Fibroblast of lung (primary cell): ENCODE results near the gene PEBP1. TPM values are rescaled to one million over a fixed set of nuclear protein-coding genes. Genes with fewer than 3 reads are reported as not detected.
A peak's percentile ranks its signal among the peaks of the same experiment; 100 is the strongest.

Experiments
- DNase-seq, 2 donors: peaks; one replicate each; pipeline versions ENCODE4 v3.0.0 to v3.0.0-alpha.2; 2010; ENCODE audit warnings: low read depth in 2 of 2
- H2AFZ ChIP-seq: 2 replicates; pipeline ENCODE4 v1.5.1; 2012; ENCODE audit warnings: low read length, control low read depth, inconsistent platforms
- H3K27ac ChIP-seq: 2 replicates; pipeline ENCODE4 v1.5.1; 2011; ENCODE audit warnings: low read length, control low read depth; ENCODE audit not compliant: insufficient read depth
- H3K27me3 ChIP-seq: 2 replicates; pipeline ENCODE4 v1.5.1; 2011; ENCODE audit warnings: mild to moderate bottlenecking, low read length; ENCODE audit not compliant: control insufficient read depth, insufficient read depth
- H3K36me3 ChIP-seq: 2 replicates; pipeline ENCODE4 v1.5.1; 2011; ENCODE audit warnings: low read length; ENCODE audit not compliant: control insufficient read depth, insufficient read depth
- H3K4me1 ChIP-seq: 2 replicates; pipeline ENCODE4 v1.5.1; 2011; ENCODE audit warnings: low read length; ENCODE audit not compliant: control insufficient read depth, insufficient read depth; ENCODE audit errors: extremely low read depth
- H3K4me2 ChIP-seq: 2 replicates; pipeline ENCODE4 v1.5.1; 2011; ENCODE audit warnings: low read length, control low read depth; ENCODE audit not compliant: insufficient read depth; ENCODE audit errors: extremely low read depth
- H3K4me3 ChIP-seq, 4 experiments: fragments of 200-600 bp in 1 of 4; sonication (generic) in 1 of 4; replicated peaks in 1 of 4; 2 replicates each; pipeline ENCODE4 v1.5.1; 2011 to 2016; ENCODE audit warnings: low read length in 4 of 4, low read depth in 3 of 4, mild to moderate bottlenecking in 3 of 4, control low read depth in 2 of 4, inconsistent platforms in 1 of 4, mixed read lengths in 1 of 4; ENCODE audit not compliant: insufficient read depth in 1 of 4; ENCODE audit errors: control extremely low read depth in 1 of 4
- H3K79me2 ChIP-seq: 2 replicates; pipeline ENCODE4 v1.5.1; 2012; ENCODE audit warnings: mild to moderate bottlenecking, low read length, inconsistent platforms; ENCODE audit not compliant: control insufficient read depth, insufficient read depth
- H3K9ac ChIP-seq: 2 replicates; pipeline ENCODE4 v1.5.1; 2011; ENCODE audit warnings: mild to moderate bottlenecking, low read length, control low read depth; ENCODE audit not compliant: insufficient read depth
- H3K9me3 ChIP-seq: 2 replicates; pipeline ENCODE4 v1.5.1; 2012; ENCODE audit warnings: low read depth, low read length; ENCODE audit not compliant: control insufficient read depth, insufficient read depth
- H4K20me1 ChIP-seq: 2 replicates; pipeline ENCODE4 v1.5.1; 2011; ENCODE audit warnings: low read length; ENCODE audit not compliant: control insufficient read depth, insufficient read depth; ENCODE audit errors: extremely low read depth
- EZH2 ChIP-seq: IDR thresholded peaks from 2 replicates; pipeline ENCODE4 v1.5.1; 2012; ENCODE audit warnings: low read length, control low read depth, mild to moderate bottlenecking; ENCODE audit errors: missing control alignments
- polyA plus RNA-seq, 2 donors: library from polyadenylated mRNA; depleted of rRNA in 1 of 2; stranded (reverse) in 1 of 2; unstranded in 1 of 2; fragments of >200 nt; gene quantifications; 2 replicates each; pipeline ENCODE4 v1.2.1, GENCODE V29; 2011 to 2012; ENCODE audit warnings: missing spikeins in 1 of 2
- total RNA-seq: library from RNA; depleted of rRNA; stranded (reverse); fragments of >200 nt; gene quantifications from 2 replicates; pipeline ENCODE4 v1.2.1, GENCODE V29; 2014
- TF ChIP-seq, protein P1 (sequence below), 2 donors: IDR thresholded peaks in 1 of 2; conservative IDR thresholded peaks in 1 of 2; 1 replicate in 1 of 2; 2 replicates in 1 of 2; pipeline ENCODE4 v1.5.1; 2011 to 2012; ENCODE audit warnings: low read length in 2 of 2, control low read depth in 1 of 2, inconsistent platforms in 1 of 2, low read depth in 1 of 2, mild to moderate bottlenecking in 1 of 2

The PEBP1 gene
- total and polyA plus RNA-seq, 2 donors (not counting 1 experiment from before 2014, with no cell fraction given): 193 to 290 TPM

DNA sequence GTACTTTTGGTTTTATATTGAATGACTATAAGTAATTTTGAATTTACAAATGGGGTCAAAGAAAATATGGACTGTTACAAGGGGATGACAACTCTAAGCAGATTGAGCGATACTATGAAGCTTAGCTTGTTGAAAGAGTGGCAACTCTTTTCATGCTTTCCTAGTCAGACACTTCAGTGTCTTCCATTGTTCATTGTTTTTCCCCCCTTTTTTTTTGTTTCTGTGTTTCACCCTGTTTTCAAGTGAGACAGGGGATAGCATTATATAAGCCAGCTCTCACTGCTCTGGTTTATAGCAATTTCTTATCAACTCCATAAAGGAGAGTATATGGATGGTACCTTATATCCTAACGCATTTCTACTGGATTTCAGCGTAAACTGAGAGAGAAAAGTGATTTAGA lies 24.6 kb downstream of the PEBP1 start:
- Histone ChIP-seq H4K20me1 (no peaks in the 10 kb centered on the region), H3K9me3 (no peaks in the 10 kb centered on the region), H2AFZ (no peak overlapping the region), H3K27ac (no peak overlapping the region), H3K9ac (no peak overlapping the region), H3K79me2 (no peaks in the 10 kb centered on the region), H3K27me3 (no peaks in the 10 kb centered on the region), H3K36me3 (peaks cover 21% of the 10 kb centered on the region), H3K4me1 (no peaks in the 10 kb centered on the region), H3K4me2 (no peak overlapping the region), H3K4me3 (no peak overlapping the region)
- DNase-seq: no peak
- TF ChIP-seq, protein P1, sequence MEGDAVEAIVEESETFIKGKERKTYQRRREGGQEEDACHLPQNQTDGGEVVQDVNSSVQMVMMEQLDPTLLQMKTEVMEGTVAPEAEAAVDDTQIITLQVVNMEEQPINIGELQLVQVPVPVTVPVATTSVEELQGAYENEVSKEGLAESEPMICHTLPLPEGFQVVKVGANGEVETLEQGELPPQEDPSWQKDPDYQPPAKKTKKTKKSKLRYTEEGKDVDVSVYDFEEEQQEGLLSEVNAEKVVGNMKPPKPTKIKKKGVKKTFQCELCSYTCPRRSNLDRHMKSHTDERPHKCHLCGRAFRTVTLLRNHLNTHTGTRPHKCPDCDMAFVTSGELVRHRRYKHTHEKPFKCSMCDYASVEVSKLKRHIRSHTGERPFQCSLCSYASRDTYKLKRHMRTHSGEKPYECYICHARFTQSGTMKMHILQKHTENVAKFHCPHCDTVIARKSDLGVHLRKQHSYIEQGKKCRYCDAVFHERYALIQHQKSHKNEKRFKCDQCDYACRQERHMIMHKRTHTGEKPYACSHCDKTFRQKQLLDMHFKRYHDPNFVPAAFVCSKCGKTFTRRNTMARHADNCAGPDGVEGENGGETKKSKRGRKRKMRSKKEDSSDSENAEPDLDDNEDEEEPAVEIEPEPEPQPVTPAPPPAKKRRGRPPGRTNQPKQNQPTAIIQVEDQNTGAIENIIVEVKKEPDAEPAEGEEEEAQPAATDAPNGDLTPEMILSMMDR (conservative IDR thresholded peaks at IDR 0.05 in 1 of 2, IDR thresholded peaks at IDR 0.05 in 1 of 2; ENCODE audit: low read depth in 1 of 2, low read length in 2 of 2): no peak
- TF ChIP-seq EZH2: no peak

DNA sequence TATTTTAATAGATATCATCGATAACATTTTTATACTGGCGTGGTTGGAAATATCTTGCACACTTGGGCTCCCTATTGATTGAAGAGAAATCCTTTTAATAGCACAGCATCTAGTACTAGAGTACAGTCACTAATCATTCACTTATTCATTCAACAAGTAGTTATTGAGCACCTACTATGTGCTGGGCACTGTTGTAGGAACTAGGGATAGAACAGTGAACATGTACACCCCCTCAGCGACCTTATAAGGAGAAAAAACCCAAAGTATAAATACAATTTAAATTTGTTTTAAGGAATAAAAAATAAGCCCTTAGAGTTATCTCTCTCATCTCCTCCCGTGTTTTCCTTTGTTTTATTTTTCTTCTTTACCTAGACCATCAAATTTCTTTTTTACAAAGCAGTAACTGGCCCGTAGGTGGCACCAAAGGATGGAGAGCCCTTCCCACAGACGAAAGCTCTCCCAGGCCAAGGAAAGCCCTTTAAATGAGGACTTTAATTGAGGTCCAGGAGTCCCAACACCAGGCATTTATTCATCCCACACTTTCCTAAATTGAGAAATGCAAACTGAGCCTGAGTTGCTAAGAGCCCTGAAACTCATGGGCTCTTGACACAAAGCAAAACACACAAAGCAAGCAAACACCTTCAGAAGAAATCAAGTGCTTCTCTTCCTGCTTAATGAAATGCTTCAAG lies 29.0 kb downstream of the PEBP1 start:
- no peaks in the 10 kb centered on the region for H3K9me3 ChIP-seq
- no peak overlapping the region for H3K4me2 ChIP-seq
- H3K4me3 ChIP-seq: no peak overlapping the region
- no peaks in the 10 kb centered on the region for H3K27me3 ChIP-seq
- H3K79me2 ChIP-seq: no peaks in the 10 kb centered on the region
- no peak overlapping the region for H3K9ac ChIP-seq
- no peak overlapping the region for H3K27ac ChIP-seq
- peaks cover 9% of the 10 kb centered on the region for H3K36me3 ChIP-seq
- DNase-seq: peak in 1 of 2 donors; percentile 51
- H2AFZ ChIP-seq: no peak overlapping the region
- TF ChIP-seq EZH2: no peak
- TF ChIP-seq, protein P1 (conservative IDR thresholded peaks at IDR 0.05 in 1 of 2, IDR thresholded peaks at IDR 0.05 in 1 of 2; ENCODE audit: low read depth in 1 of 2, low read length in 2 of 2): peak; percentile 54 to 64
- H4K20me1 ChIP-seq: no peaks in the 10 kb centered on the region
- no peaks in the 10 kb centered on the region for H3K4me1 ChIP-seq

DNA sequence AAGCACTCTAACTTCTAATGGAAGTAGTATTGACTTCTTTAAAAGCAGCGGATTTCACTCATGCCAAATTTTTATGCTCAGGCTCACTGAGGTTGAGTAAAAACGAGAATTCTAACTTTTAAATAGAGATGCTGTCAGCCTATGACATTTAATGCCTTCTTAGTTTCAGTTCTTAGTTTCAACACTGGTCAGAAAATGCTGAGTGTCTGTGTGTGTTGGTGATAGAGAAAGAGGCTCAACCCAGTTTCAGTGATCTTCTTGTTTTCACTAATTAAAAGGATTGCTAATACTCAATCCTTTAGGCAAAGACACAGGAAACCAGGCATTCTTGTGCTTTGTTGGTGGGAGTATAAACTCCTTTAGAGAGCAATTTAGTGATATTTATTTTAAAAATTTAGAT lies 31.0 kb downstream of the PEBP1 start:
- TF ChIP-seq, protein P1 (conservative IDR thresholded peaks at IDR 0.05 in 1 of 2, IDR thresholded peaks at IDR 0.05 in 1 of 2; ENCODE audit: low read depth in 1 of 2, low read length in 2 of 2): no peak
- no peak for TF ChIP-seq EZH2
- Histone ChIP-seq H3K9ac (no peak overlapping the region), H3K4me1 (no peaks in the 10 kb centered on the region), H3K27me3 (no peaks in the 10 kb centered on the region), H3K9me3 (no peaks in the 10 kb centered on the region), H3K36me3 (no peaks in the 10 kb centered on the region), H4K20me1 (no peaks in the 10 kb centered on the region), H2AFZ (no peak overlapping the region), H3K4me2 (no peak overlapping the region), H3K4me3 (no peak overlapping the region), H3K27ac (no peak overlapping the region), H3K79me2 (no peaks in the 10 kb centered on the region)
- DNase-seq: no peak
